Activated CD8-positive, alpha-beta T cell treated with anti-CD3 and anti-CD28 coated beads for 36 hours (primary cell): ENCODE data around the gene PGF. TPM values are rescaled to one million over a fixed set of nuclear protein-coding genes. Genes with fewer than 3 reads are reported as not detected.

Experiments used
- ATAC-seq: fragments of 200-7000 bp; cut with Tn5 transposase; one replicate; pipeline ENCODE4 v1.10.0; 2021; ENCODE audit warnings: mild to moderate bottlenecking, moderate library complexity
- CTCF ChIA-PET: fragments of 350-600 bp; sonication (Branson Sonifier 250); formaldehyde crosslinking; loops from one replicate; lab custom pipeline; 2021; ENCODE audit warnings: antibody characterized with exemption; lab: Charles Lee
- POLR2A ChIA-PET: fragments of 350-600 bp; sonication (Branson Sonifier 250); formaldehyde crosslinking; loops from one replicate; lab custom pipeline; 2021; ENCODE audit warnings: antibody characterized with exemption; lab: Charles Lee
- DNase-seq: peaks from one replicate; pipeline ENCODE4 v3.0.0-alpha.2; 2020
- H3K27ac Mint-ChIP-seq: one replicate; pipeline ENCODE4 v1.8.0; 2021; ENCODE audit warnings: mild to moderate bottlenecking, mixed read lengths
- H3K27me3 Mint-ChIP-seq: one replicate; pipeline ENCODE4 v1.8.0; 2021; ENCODE audit warnings: mixed read lengths
- H3K36me3 Mint-ChIP-seq: one replicate; pipeline ENCODE4 v1.8.0; 2021; ENCODE audit warnings: low read depth, mixed read lengths
- H3K4me1 Mint-ChIP-seq: one replicate; pipeline ENCODE4 v1.8.0; 2021; ENCODE audit warnings: low read depth, mixed read lengths
- H3K4me3 Mint-ChIP-seq: one replicate; pipeline ENCODE4 v1.8.0; 2021; ENCODE audit warnings: mild to moderate bottlenecking, moderate library complexity, mixed read lengths
- H3K9me3 Mint-ChIP-seq: one replicate; pipeline ENCODE4 v1.8.0; 2021; ENCODE audit warnings: mixed read lengths
- CTCF ChIP-seq: fragments of 200-600 bp; IDR thresholded peaks from one replicate; pipeline ENCODE4 v1.8.0; 2022; ENCODE audit warnings: antibody characterized with exemption, mild to moderate bottlenecking
- intact Hi-C: fragments of 100-400 bp; cut with micrococcal nuclease; formaldehyde crosslinking; loops from one replicate; pipeline ENCODE4 v1.10.0; 2022
- total RNA-seq, 2 experiments: library from RNA; stranded (reverse); gene quantifications; one replicate each; pipeline ENCODE4 v1.2.3, GENCODE V29; 2021

Gene PGF
- total RNA-seq, 2 experiments from 2014 or later = 0.27 to 0.45 TPM

GRCh38 chr14:74949191-74949601 lies 6.2 kb downstream of the PGF start:
- no peaks in the 10 kb centered on the region for H3K9me3 Mint-ChIP-seq
- H3K36me3 Mint-ChIP-seq = no peaks in the 10 kb centered on the region
- H3K4me1 Mint-ChIP-seq = peaks cover 3% of the 10 kb centered on the region
- no peak for DNase-seq
- peaks cover 4% of the 10 kb centered on the region for H3K27me3 Mint-ChIP-seq
- TF ChIP-seq CTCF = no peak
- intact Hi-C loops = loop anchor here (2.0 to 5.0 kb wide), 2 partner anchors 140 to 353 kb away; no protein-coding TSS in a partner anchor
- POLR2A ChIA-PET = no interaction called here
- no peak for ATAC-seq
- CTCF ChIA-PET = interaction anchor here (1.0 to 6.3 kb wide), 2 partner anchors 74 to 139 kb away, joined by 3 to 74 read pairs; no protein-coding TSS in a partner anchor
- H3K4me3 Mint-ChIP-seq = no peak overlapping the region
- no peak overlapping the region for H3K27ac Mint-ChIP-seq

GRCh38 chr14:74948228-74949175 lies 6.9 kb downstream of the PGF start:
- Mint-ChIP-seq H3K27me3 (peaks cover 3% of the 10 kb centered on the region), H3K4me1 (peaks cover 3% of the 10 kb centered on the region), H3K27ac (no peak overlapping the region), H3K9me3 (no peaks in the 10 kb centered on the region), H3K4me3 (no peak overlapping the region), H3K36me3 (no peaks in the 10 kb centered on the region)
- intact Hi-C loops = loop anchor here (2.0 to 5.0 kb wide), 2 partner anchors 140 to 354 kb away; no protein-coding TSS in a partner anchor
- no peak for TF ChIP-seq CTCF
- POLR2A ChIA-PET = no interaction called here
- CTCF ChIA-PET = interaction anchor here (1.0 to 6.3 kb wide), 8 partner anchors 10 to 184 kb away, joined by 3 to 74 read pairs (median 4); no protein-coding TSS in a partner anchor
- DNase-seq = no peak
- ATAC-seq = no peak

- Mint-ChIP-seq H3K27me3 (peaks cover 1% of the 10 kb centered on the region), H3K4me1 (peaks cover 4% of the 10 kb centered on the region), H3K4me3 (no peak overlapping the region), H3K27ac (no peak overlapping the region), H3K9me3 (no peaks in the 10 kb centered on the region), H3K36me3 (no peaks in the 10 kb centered on the region)
- ChIA-PET CTCF (interaction anchor here (0.7 to 6.3 kb wide), 13 partner anchors 8 to 357 kb away, joined by 3 to 74 read pairs (median 4); partner anchors contain the start of gene PGF), POLR2A (no interaction called here)
- no peak for DNase-seq
- intact Hi-C loops = loop anchor here (2.0 to 5.0 kb wide), 2 partner anchors 141 to 355 kb away; no protein-coding TSS in a partner anchor
- no peak for TF ChIP-seq CTCF
- ATAC-seq = no peak
These were observed 7.8 kb downstream of the PGF start for GRCh38 chr14:74947353-74948227.

- Mint-ChIP-seq H3K9me3 (no peaks in the 10 kb centered on the region), H3K4me3 (no peak overlapping the region), H3K27ac (no peak overlapping the region), H3K27me3 (no peaks in the 10 kb centered on the region), H3K36me3 (no peaks in the 10 kb centered on the region), H3K4me1 (peaks cover 7% of the 10 kb centered on the region)
- no peak for ATAC-seq
- POLR2A ChIA-PET = no interaction called here
- CTCF ChIA-PET = interaction anchor here (0.7 to 6.3 kb wide), 21 partner anchors 8 to 358 kb away, joined by 3 to 74 read pairs (median 5); partner anchors contain the start of genes PGF and RPS6KL1
- DNase-seq = no peak
- TF ChIP-seq CTCF = peak; percentile 32
- intact Hi-C loops = loop anchor here (5.0 kb wide), 1 partner anchor 356 kb away; no protein-coding TSS in a partner anchor
These were observed 8.6 kb downstream of the PGF start for GRCh38 chr14:74946659-74947281.
